GM12891 (cell line): ENCODE data around the gene SUPV3L1.

ENCODE experiments used
- PAX5 ChIP-seq: IDR thresholded peaks from 2 replicates; pipeline ENCODE4 v1.6.1; 2011; ENCODE audit warnings: low read length, moderate library complexity, mild to moderate bottlenecking; ENCODE audit not compliant: insufficient read depth, severe bottlenecking
- POLR2A ChIP-seq: IDR thresholded peaks from 2 replicates; pipeline ENCODE4 v1.6.1; 2011; ENCODE audit warnings: low read depth, low read length, control low read depth

DNA sequence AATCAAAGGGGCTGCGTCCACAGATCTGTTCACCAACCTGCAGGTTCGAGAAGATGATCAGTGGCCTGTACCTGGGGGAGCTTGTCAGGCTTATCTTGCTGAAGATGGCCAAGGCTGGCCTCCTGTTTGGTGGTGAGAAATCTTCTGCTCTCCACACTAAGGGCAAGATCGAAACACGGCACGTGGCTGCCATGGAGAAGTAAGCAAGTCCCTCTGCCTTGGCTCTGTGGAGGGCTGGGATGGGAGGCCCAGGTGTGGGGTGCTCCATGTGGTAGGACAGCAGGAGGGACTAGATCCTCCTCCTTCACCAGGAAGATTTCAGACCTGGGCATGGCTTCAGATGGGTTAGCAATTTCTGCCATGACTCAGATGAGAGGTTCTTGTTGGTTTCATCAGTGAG, 66.0 kb downstream of the SUPV3L1 start:
- no peak for TF ChIP-seq PAX5
- no peak for TF ChIP-seq POLR2A
